HEK293 (cell line): ENCODE measurements around the gene CCSER1.

Experiments used
- CTCF ChIP-seq: fragments of 450-650 bp; formaldehyde crosslinking; IDR thresholded peaks from 2 replicates; pipeline ENCODE4 v1.5.1; 2016; ENCODE audit warnings: missing biosample characterization, missing genetic modification characterization
- KLF7 ChIP-seq: fragments of 450-650 bp; formaldehyde crosslinking; IDR thresholded peaks from 2 replicates; pipeline ENCODE4 v1.5.1; 2016; ENCODE audit warnings: missing biosample characterization, missing genetic modification characterization, borderline replicate concordance
- MYNN ChIP-seq: fragments of 450-650 bp; formaldehyde crosslinking; IDR thresholded peaks from 2 replicates; pipeline ENCODE4 v1.5.1; 2016; ENCODE audit warnings: missing biosample characterization, missing genetic modification characterization, borderline replicate concordance
- REST ChIP-seq: fragments of 450-650 bp; formaldehyde crosslinking; IDR thresholded peaks from 2 replicates; pipeline ENCODE4 v1.5.1; 2016; ENCODE audit warnings: missing biosample characterization, missing genetic modification characterization
- SP2 ChIP-seq: fragments of 450-650 bp; formaldehyde crosslinking; IDR thresholded peaks from 2 replicates; pipeline ENCODE4 v1.5.1; 2016; ENCODE audit warnings: missing biosample characterization, missing genetic modification characterization
- YY1 ChIP-seq: fragments of 450-650 bp; formaldehyde crosslinking; IDR thresholded peaks from 2 replicates; pipeline ENCODE4 v1.5.1; 2018; ENCODE audit warnings: missing biosample characterization, missing genetic modification characterization
- ZBTB17 ChIP-seq: fragments of 450-650 bp; formaldehyde crosslinking; IDR thresholded peaks from 2 replicates; pipeline ENCODE4 v1.5.1; 2016; ENCODE audit warnings: missing biosample characterization, missing genetic modification characterization
- ZNF23 ChIP-seq: fragments of 450-650 bp; formaldehyde crosslinking; IDR thresholded peaks from 2 replicates; pipeline ENCODE4 v1.5.1; 2016; ENCODE audit warnings: missing biosample characterization, missing genetic modification characterization, borderline replicate concordance
- ZNF24 ChIP-seq: fragments of 450-650 bp; formaldehyde crosslinking; IDR thresholded peaks from 2 replicates; pipeline ENCODE4 v1.5.1; 2016; ENCODE audit warnings: missing biosample characterization, missing genetic modification characterization
- ZNF416 ChIP-seq: fragments of 450-650 bp; formaldehyde crosslinking; IDR thresholded peaks from 2 replicates; pipeline ENCODE4 v1.5.1; 2016; ENCODE audit warnings: missing biosample characterization, missing genetic modification characterization
- ZNF510 ChIP-seq: fragments of 450-650 bp; formaldehyde crosslinking; IDR thresholded peaks from 2 replicates; pipeline ENCODE4 v1.5.1; 2018; ENCODE audit warnings: mild to moderate bottlenecking, missing genetic modification characterization, missing biosample characterization; ENCODE audit not compliant: insufficient replicate concordance
- ZNF549 ChIP-seq: fragments of 450-650 bp; IDR thresholded peaks from 2 replicates; pipeline ENCODE4 v1.5.1; 2018; ENCODE audit warnings: missing biosample characterization, missing genetic modification characterization, mild to moderate bottlenecking, inconsistent platforms, moderate library complexity
- ZNF791 ChIP-seq: fragments of 450-650 bp; formaldehyde crosslinking; IDR thresholded peaks from 2 replicates; pipeline ENCODE4 v1.5.1; 2016; ENCODE audit warnings: missing biosample characterization, missing genetic modification characterization

GRCh38 chr4:90280954-90281353 is 153.8 kb downstream of the CCSER1 start:
- TF ChIP-seq REST (tag by site-specific recombination) (no peak), CTCF (no peak), MYNN (tag by site-specific recombination) (no peak), ZNF510 (no peak), ZNF24 (tag by site-specific recombination) (no peak), ZNF23 (tag by site-specific recombination) (no peak), ZNF791 (tag by site-specific recombination) (no peak), ZBTB17 (no peak), ZNF416 (tag by site-specific recombination) (no peak), SP2 (tag by site-specific recombination) (no peak), KLF7 (tag by site-specific recombination) (no peak), ZNF549 (tag by site-specific recombination) (no peak), YY1 (tag by site-specific recombination) (no peak)
